ENCODE measurements around the gene CLOCK. TPM values are rescaled to one million over a fixed set of nuclear protein-coding genes. Genes with fewer than 3 reads are reported as not detected.

Gene CLOCK
- total and polyA plus RNA-seq, 12 donors = 6.1 to 40.7 (median 31.1) TPM

GRCh38 chr4:55547466-55547770 lies 709 bp upstream of the CLOCK start:
- intact Hi-C loops (cut with DNase I) = loop anchor here in 8 of 10 donors (5.0 to 10.0 kb wide), 10 partner anchors 93 to 550 kb away; partner anchors contain the start of genes SRD5A3 (in 5 of the 8), EXOC1 (in 4 of the 8) and TMEM165 (in 4 of the 8)

GRCh38 chr4:55546506-55546755 lies 278 bp downstream of the CLOCK start:
- WGBS, 2 donors = 0% methylated on average over 14 to 16 of the region's 16 CpGs
- DNase-seq = no peak

More at GRCh38 chr4:55547466-55547770, 709 bp upstream of the CLOCK start:
- H3K27me3 ChIP-seq = no peaks in the 10 kb centered on the region
- H3K4me3 ChIP-seq = peak overlapping the region; percentile 73 to 99 (median 98)
- peak in 1 of 2 donors; percentile 43 for DNase-seq
- H3K27ac ChIP-seq = peak overlapping the region; percentile 94 to 100 (median 99)
- no peak for TF ChIP-seq CTCF (IDR thresholded peaks at IDR 0.05)
- ATAC-seq = peak in 6 of 8 donors; percentile 5 to 45 (median 28)
- no peaks in the 10 kb centered on the region for H3K36me3 ChIP-seq
- 0 to 1% methylated on average over 10 of the region's 10 CpGs for WGBS, 2 donors
- H3K4me1 ChIP-seq = peaks cover 0 to 28% (median 19%) of the 10 kb centered on the region in 9 donors
- H3K9me3 ChIP-seq = no peaks in the 10 kb centered on the region

GRCh38 chr4:55545641-55546505 lies 836 bp downstream of the CLOCK start:
- Histone ChIP-seq H3K27me3 (no peaks in the 10 kb centered on the region), H3K4me1 (peaks cover 0 to 35% (median 19%) of the 10 kb centered on the region in 9 donors), H3K9me3 (no peaks in the 10 kb centered on the region), H3K36me3 (no peaks in the 10 kb centered on the region), H3K4me3 (peak overlapping the region; percentile 73 to 99 (median 98)), H3K27ac (peak overlapping the region; percentile 94 to 100 (median 99))
- intact Hi-C loops (cut with DNase I) = loop anchor here in 8 of 10 donors (5.0 to 10.0 kb wide), 10 partner anchors 91 to 549 kb away; partner anchors contain the start of genes SRD5A3 (in 5 of the 8), EXOC1 (in 4 of the 8) and TMEM165 (in 4 of the 8)
- 0% methylated on average over 78 to 87 of the region's 87 CpGs for WGBS, 2 donors
- ATAC-seq (peak; percentile 67 to 88 (median 71)), DNase-seq (peak; percentile 71 to 86)
- TF ChIP-seq CTCF (IDR thresholded peaks at IDR 0.05) = no peak

More at GRCh38 chr4:55546506-55546755, 278 bp downstream of the CLOCK start:
- no peak for TF ChIP-seq CTCF (IDR thresholded peaks at IDR 0.05)
- Histone ChIP-seq H3K36me3 (no peaks in the 10 kb centered on the region), H3K4me1 (peaks cover 0 to 30% (median 19%) of the 10 kb centered on the region in 9 donors), H3K27ac (peak overlapping the region; percentile 94 to 100 (median 99)), H3K9me3 (no peaks in the 10 kb centered on the region), H3K4me3 (peak overlapping the region; percentile 73 to 99 (median 98)), H3K27me3 (no peaks in the 10 kb centered on the region)
- intact Hi-C loops (cut with DNase I) = loop anchor here in 8 of 10 donors (5.0 to 10.0 kb wide), 10 partner anchors 92 to 549 kb away; partner anchors contain the start of genes SRD5A3 (in 5 of the 8), EXOC1 (in 4 of the 8) and TMEM165 (in 4 of the 8)
- ATAC-seq = peak; percentile 86 to 96 (median 89)

- H3K27me3 ChIP-seq = no peaks in the 10 kb centered on the region
- ATAC-seq (no peak), DNase-seq (no peak)
- H3K4me1 ChIP-seq = peaks cover 0 to 39% (median 19%) of the 10 kb centered on the region in 9 donors
- peak overlapping the region in 9 of 10 donors; percentile 96 to 100 (median 99) for H3K27ac ChIP-seq
- intact Hi-C loops (cut with DNase I) = loop anchor here in 8 of 10 donors (5.0 to 10.0 kb wide), 10 partner anchors 90 to 548 kb away; partner anchors contain the start of genes SRD5A3 (in 5 of the 8), EXOC1 (in 4 of the 8) and TMEM165 (in 4 of the 8)
- WGBS, 2 donors = 4 to 7% methylated on average over 6 of the region's 6 CpGs
- peaks cover 0 to 4% (median 0%) of the 10 kb centered on the region in 9 donors for H3K36me3 ChIP-seq
- no peak for TF ChIP-seq CTCF (IDR thresholded peaks at IDR 0.05)
- no peaks in the 10 kb centered on the region for H3K9me3 ChIP-seq
- H3K4me3 ChIP-seq = peak overlapping the region; percentile 73 to 99 (median 98)
Observed at GRCh38 chr4:55545151-55545550, 1.6 kb downstream of the CLOCK start.
